Cardiac septum (tissue), 1 donor: ENCODE measurements around the gene ZNF195. TPM values are rescaled to one million over a fixed set of nuclear protein-coding genes. Genes with fewer than 3 reads are reported as not detected.
"Not testable (repeated sequence)": the region's sequence is repeated elsewhere in the genome, so short reads cannot be mapped to it uniquely, and the experiment has no call there.

Experiments
- DNase-seq: peaks from one replicate; pipeline ENCODE4 v3.0.0-alpha.2; 2020; ENCODE audit warnings: low spot score
- intact Hi-C: fragments of 100-400 bp; cut with DNase I; formaldehyde crosslinking; loops from one replicate; pipeline ENCODE4 v1.14.0; 2022
- total RNA-seq: library from RNA; stranded (reverse); fragmentation: NEBNext Ultra II Directional; extraction: Animal tissue kit (Norgen Biotek cat#: 25700); gene quantifications from one replicate; pipeline ENCODE4 v1.2.1, GENCODE V29; 2021
- donor health status: DM: no; HTN: no; CAD: no.

The ZNF195 gene
- total RNA-seq, 1 donor from 2014 or later, result 8.2 TPM

- DNase-seq, intact Hi-C loops: not testable (repeated sequence)
Observed at GRCh38 chr11:3326450-3326849, 52.5 kb downstream of the ZNF195 start.

- intact Hi-C loops, DNase-seq: not testable (repeated sequence)
Observed at GRCh38 chr11:3324724-3325123, 54.2 kb downstream of the ZNF195 start.

Other genes with a start within 250 kb of the ZNF195 start
- gene OSBPL5, start 213.8 kb downstream of the ZNF195 start, total RNA-seq, result 16.6 TPM
- not detected for gene MRGPRG, start 160.3 kb downstream of the ZNF195 start, total RNA-seq
- gene MRGPRE, start 146.7 kb downstream of the ZNF195 start, total RNA-seq, result 0.38 TPM